Suprapubic skin (tissue), 4 donors: ENCODE results near the gene CKM. TPM values are rescaled to one million over a fixed set of nuclear protein-coding genes. Genes with fewer than 3 reads are reported as not detected.

ENCODE experiments used
- DNase-seq, 2 donors: peaks; one replicate each; pipeline ENCODE4 v3.0.0-alpha.2; 2019; ENCODE audit warnings: low spot score in 2 of 2
- H3K27ac ChIP-seq: fragments of 200-600 bp; sonication (generic); one replicate; pipeline ENCODE4 v1.5.1; 2019
- H3K27me3 ChIP-seq: fragments of 200-600 bp; sonication (generic); one replicate; pipeline ENCODE4 v1.5.1; 2019
- H3K36me3 ChIP-seq: fragments of 200-600 bp; sonication (generic); one replicate; pipeline ENCODE4 v1.5.1; 2019
- H3K4me1 ChIP-seq: fragments of 200-600 bp; sonication (generic); one replicate; pipeline ENCODE4 v1.5.1; 2019
- H3K4me3 ChIP-seq: fragments of 200-600 bp; sonication (generic); one replicate; pipeline ENCODE4 v1.5.1; 2019; ENCODE audit warnings: mild to moderate bottlenecking
- H3K9me3 ChIP-seq: fragments of 200-600 bp; sonication (generic); one replicate; pipeline ENCODE4 v1.5.1; 2019
- CTCF ChIP-seq, 2 donors: fragments of 200-600 bp in 1 of 2; fragments of 450-650 bp in 1 of 2; sonication (generic) in 1 of 2; IDR thresholded peaks; one replicate each; pipeline ENCODE4 v1.5.1; 2016 to 2019; ENCODE audit warnings: antibody characterized with exemption in 2 of 2, mild to moderate bottlenecking in 1 of 2, moderate library complexity in 1 of 2
- EP300 ChIP-seq: sonication (generic); formaldehyde crosslinking; IDR thresholded peaks from one replicate; pipeline ENCODE4 v1.6.1; 2017; ENCODE audit warnings: antibody characterized with exemption
- POLR2A ChIP-seq, 2 donors: fragments of 450-650 bp; IDR thresholded peaks; one replicate each; pipeline ENCODE4 v1.6.1; 2017; ENCODE audit warnings: antibody characterized with exemption in 2 of 2, mild to moderate bottlenecking in 2 of 2, moderate library complexity in 2 of 2
- POLR2AphosphoS5 ChIP-seq, 3 donors: sonication (generic); formaldehyde crosslinking; IDR thresholded peaks; one replicate each; pipeline ENCODE4 v1.6.1; 2017; ENCODE audit warnings: antibody characterized with exemption in 3 of 3
- WGBS: methylation state at CpG from one replicate; pipeline ENCODE4 v1.1.5; 2018; 5-methylcytosine and 5-hydroxymethylcytosine counted together
- total RNA-seq, 4 donors: library from RNA; depleted of rRNA; stranded (reverse); fragments of >200 nt; gene quantifications; one replicate each; pipeline ENCODE4 v1.1.0, GENCODE V29; 2016

CKM gene
- total RNA-seq, 4 donors from 2014 or later: not detected

GRCh38 chr19:45349430-45349941 lies 26.8 kb upstream of the CKM start:
- H3K9me3 ChIP-seq: no peaks in the 10 kb centered on the region
- peaks cover 25% of the 10 kb centered on the region for H3K27me3 ChIP-seq
- peaks cover 13% of the 10 kb centered on the region for H3K4me1 ChIP-seq
- TF ChIP-seq POLR2AphosphoS5 (IDR thresholded peaks at IDR 0.05): no peak
- TF ChIP-seq POLR2A (IDR thresholded peaks at IDR 0.05): no peak
- no peak for TF ChIP-seq CTCF (IDR thresholded peaks at IDR 0.05)
- H3K27ac ChIP-seq: no peak overlapping the region
- H3K4me3 ChIP-seq: no peak overlapping the region
- no peak for DNase-seq
- peaks cover 67% of the 10 kb centered on the region for H3K36me3 ChIP-seq
- WGBS: 84% methylated on average over 12 of the region's 17 CpGs

- Histone ChIP-seq H3K36me3 (peaks cover 66% of the 10 kb centered on the region), H3K9me3 (no peaks in the 10 kb centered on the region), H3K27ac (no peak overlapping the region), H3K27me3 (peaks cover 25% of the 10 kb centered on the region), H3K4me1 (peaks cover 13% of the 10 kb centered on the region), H3K4me3 (no peak overlapping the region)
- no peak for TF ChIP-seq EP300
- no peak for TF ChIP-seq POLR2AphosphoS5 (IDR thresholded peaks at IDR 0.05)
- TF ChIP-seq POLR2A (IDR thresholded peaks at IDR 0.05): no peak
- TF ChIP-seq CTCF (IDR thresholded peaks at IDR 0.05): no peak
- 84% methylated on average over 3 of the region's 3 CpGs for WGBS
- no peak for DNase-seq
These were observed 26.4 kb upstream of the CKM start for GRCh38 chr19:45349126-45349415.

- WGBS: 88% methylated on average over 16 of the region's 23 CpGs
- H3K4me3 ChIP-seq: no peak overlapping the region
- TF ChIP-seq POLR2AphosphoS5 (IDR thresholded peaks at IDR 0.05): no peak
- TF ChIP-seq CTCF (IDR thresholded peaks at IDR 0.05): no peak
- no peak for TF ChIP-seq POLR2A (IDR thresholded peaks at IDR 0.05)
- no peak for TF ChIP-seq EP300
These were observed 25.9 kb upstream of the CKM start for GRCh38 chr19:45348367-45349125.

GRCh38 chr19:45347570-45348366 lies 25.1 kb upstream of the CKM start:
- 67% methylated on average over 2 of the region's 25 CpGs for WGBS
- TF ChIP-seq EP300 (no peak), POLR2AphosphoS5 (IDR thresholded peaks at IDR 0.05) (no peak), POLR2A (IDR thresholded peaks at IDR 0.05) (no peak), CTCF (IDR thresholded peaks at IDR 0.05) (no peak)

More at GRCh38 chr19:45348367-45349125, 25.9 kb upstream of the CKM start:
- Histone ChIP-seq H3K27me3 (peaks cover 25% of the 10 kb centered on the region), H3K36me3 (peaks cover 61% of the 10 kb centered on the region), H3K4me1 (peaks cover 13% of the 10 kb centered on the region), H3K27ac (no peak overlapping the region), H3K9me3 (no peaks in the 10 kb centered on the region)
- no peak for DNase-seq

GRCh38 chr19:45346449-45346848 lies 23.8 kb upstream of the CKM start:
- TF ChIP-seq CTCF (IDR thresholded peaks at IDR 0.05) (no peak), EP300 (no peak), POLR2A (IDR thresholded peaks at IDR 0.05) (no peak)
- peaks cover 20% of the 10 kb centered on the region for H3K4me1 ChIP-seq
- DNase-seq: no peak
- no peak overlapping the region for H3K4me3 ChIP-seq
- H3K9me3 ChIP-seq: no peaks in the 10 kb centered on the region
- WGBS: 82% methylated on average over 13 of the region's 27 CpGs
- H3K36me3 ChIP-seq: peaks cover 40% of the 10 kb centered on the region
- no peak overlapping the region for H3K27ac ChIP-seq
- H3K27me3 ChIP-seq: peaks cover 25% of the 10 kb centered on the region

More at GRCh38 chr19:45347570-45348366, 25.1 kb upstream of the CKM start:
- peaks cover 53% of the 10 kb centered on the region for H3K36me3 ChIP-seq
- H3K4me1 ChIP-seq: peaks cover 13% of the 10 kb centered on the region
- no peak for DNase-seq
- H3K27me3 ChIP-seq: peaks cover 25% of the 10 kb centered on the region
- H3K9me3 ChIP-seq: no peaks in the 10 kb centered on the region
- no peak overlapping the region for H3K4me3 ChIP-seq
- H3K27ac ChIP-seq: no peak overlapping the region
